ENCODE results near the gene YIF1A. TPM values are rescaled to one million over a fixed set of nuclear protein-coding genes. Genes with fewer than 3 reads are reported as not detected.

The YIF1A gene
- total RNA-seq, 1 donor, result 119 TPM

- no peak for TF ChIP-seq CTCF (IDR thresholded peaks at IDR 0.05; ENCODE audit: insufficient read depth, low read length)
- no peak overlapping the region for H3K4me3 ChIP-seq (ENCODE audit: low read depth, low read length)
- no peak for DNase-seq (ENCODE audit: low read depth)
These were observed 4.4 kb upstream of the YIF1A start for GRCh38 chr11:66293352-66293751.

- H3K4me3 ChIP-seq (ENCODE audit: low read depth, low read length), result no peak overlapping the region
- TF ChIP-seq CTCF (IDR thresholded peaks at IDR 0.05; ENCODE audit: insufficient read depth, low read length), result no peak
- no peak for DNase-seq (ENCODE audit: low read depth)
These were observed 3.8 kb upstream of the YIF1A start for GRCh38 chr11:66292543-66293332.

GRCh38 chr11:66291706-66292542 lies 3.0 kb upstream of the YIF1A start, which contains the start of gene TMEM151A:
Gene TMEM151A, plus strand, starts transcription at chr11:66291894. Its CDS starts 120 bp downstream, at chr11:66292014.
- no peak for TF ChIP-seq CTCF (IDR thresholded peaks at IDR 0.05; ENCODE audit: insufficient read depth, low read length)
- DNase-seq (ENCODE audit: low read depth), result no peak
- peak within 1 kb of the TSS; percentile 39 for H3K4me3 ChIP-seq (ENCODE audit: low read depth, low read length)

GRCh38 chr11:66291303-66291705 lies 2.4 kb upstream of the YIF1A start:
- DNase-seq (ENCODE audit: low read depth), result no peak
- no peak overlapping the region for H3K4me3 ChIP-seq (ENCODE audit: low read depth, low read length)
- no peak for TF ChIP-seq CTCF (IDR thresholded peaks at IDR 0.05; ENCODE audit: insufficient read depth, low read length)

GRCh38 chr11:66290330-66290621 lies 1.3 kb upstream of the YIF1A start:
- no peak overlapping the region for H3K4me3 ChIP-seq (ENCODE audit: low read depth, low read length)
- no peak for DNase-seq (ENCODE audit: low read depth)
- TF ChIP-seq CTCF (IDR thresholded peaks at IDR 0.05; ENCODE audit: insufficient read depth, low read length), result no peak

- TF ChIP-seq CTCF (IDR thresholded peaks at IDR 0.05; ENCODE audit: insufficient read depth, low read length), result no peak
- DNase-seq (ENCODE audit: low read depth), result no peak
- H3K4me3 ChIP-seq (ENCODE audit: low read depth, low read length), result peak overlapping the region; percentile 83
These were observed 796 bp upstream of the YIF1A start for GRCh38 chr11:66289548-66290329.

Measured in fibroblast of the aortic adventitia (primary cell).